Measurements from ENCODE around the gene CSTF2T.

Gene CSTF2T

DNA sequence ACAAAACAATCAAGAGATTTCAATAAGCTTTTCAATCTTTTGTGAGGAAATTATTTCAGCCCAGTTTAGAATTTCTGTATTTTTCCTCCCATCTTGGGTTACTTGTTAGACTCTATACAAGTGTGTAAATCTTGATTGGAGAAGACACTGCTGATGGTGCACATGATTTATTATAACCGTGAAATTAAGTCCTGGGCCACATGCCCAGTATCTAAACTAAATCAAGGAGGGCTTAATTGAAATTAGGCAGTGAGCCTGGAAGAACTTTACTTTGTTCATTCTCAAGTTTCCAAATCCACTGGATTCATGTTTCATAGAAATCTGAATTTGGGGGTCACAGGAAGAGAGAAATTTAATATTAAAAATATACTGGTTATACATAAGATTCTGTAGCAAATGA lies 44.5 kb downstream of the CSTF2T start:
- H3K27ac ChIP-seq (ENCODE audit: extremely low read depth, low read depth, low read length): no peak overlapping the region
- H3K4me3 ChIP-seq (ENCODE audit: low read depth, low read length): no peak overlapping the region
- H3K9me3 ChIP-seq (ENCODE audit: control insufficient read depth, insufficient read depth, low read depth, low read length): no peaks in the 10 kb centered on the region
- H3K4me1 ChIP-seq (ENCODE audit: control insufficient read depth, insufficient read depth, low read length): peaks cover 22% of the 10 kb centered on the region
- ChIA-PET POLR2A (no interaction called here), CTCF (interaction anchor here (0.5 kb wide), 1 partner anchor 53 kb away, joined by 3 read pairs; no protein-coding TSS in a partner anchor)
- no peaks in the 10 kb centered on the region for H3K36me3 ChIP-seq (ENCODE audit: control insufficient read depth in 2 of 2, insufficient read depth in 1 of 2, low read length in 2 of 2)
- TF ChIP-seq, protein P1, sequence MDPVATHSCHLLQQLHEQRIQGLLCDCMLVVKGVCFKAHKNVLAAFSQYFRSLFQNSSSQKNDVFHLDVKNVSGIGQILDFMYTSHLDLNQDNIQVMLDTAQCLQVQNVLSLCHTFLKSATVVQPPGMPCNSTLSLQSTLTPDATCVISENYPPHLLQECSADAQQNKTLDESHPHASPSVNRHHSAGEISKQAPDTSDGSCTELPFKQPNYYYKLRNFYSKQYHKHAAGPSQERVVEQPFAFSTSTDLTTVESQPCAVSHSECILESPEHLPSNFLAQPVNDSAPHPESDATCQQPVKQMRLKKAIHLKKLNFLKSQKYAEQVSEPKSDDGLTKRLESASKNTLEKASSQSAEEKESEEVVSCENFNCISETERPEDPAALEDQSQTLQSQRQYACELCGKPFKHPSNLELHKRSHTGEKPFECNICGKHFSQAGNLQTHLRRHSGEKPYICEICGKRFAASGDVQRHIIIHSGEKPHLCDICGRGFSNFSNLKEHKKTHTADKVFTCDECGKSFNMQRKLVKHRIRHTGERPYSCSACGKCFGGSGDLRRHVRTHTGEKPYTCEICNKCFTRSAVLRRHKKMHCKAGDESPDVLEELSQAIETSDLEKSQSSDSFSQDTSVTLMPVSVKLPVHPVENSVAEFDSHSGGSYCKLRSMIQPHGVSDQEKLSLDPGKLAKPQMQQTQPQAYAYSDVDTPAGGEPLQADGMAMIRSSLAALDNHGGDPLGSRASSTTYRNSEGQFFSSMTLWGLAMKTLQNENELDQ (tag by site-specific recombination; IDR thresholded peaks at IDR 0.05; ENCODE audit: low read depth): no peak
- TF ChIP-seq MYNN (tag by site-specific recombination; IDR thresholded peaks at IDR 0.05; ENCODE audit: borderline replicate concordance) (no peak), ZNF416 (tag by site-specific recombination; IDR thresholded peaks at IDR 0.05) (no peak), ZNF473 (tag by site-specific recombination; IDR thresholded peaks at IDR 0.05) (no peak), ZNF146 (tag by site-specific recombination; IDR thresholded peaks at IDR 0.05) (no peak), ZNF132 (tag by site-specific recombination; IDR thresholded peaks at IDR 0.05; ENCODE audit: borderline replicate concordance) (no peak), ZNF664 (tag by site-specific recombination; IDR thresholded peaks at IDR 0.05) (0 out of 2 replicates have a peak, but pooled peaks have one; percentile 29), ZBTB20 (tag by site-specific recombination; IDR thresholded peaks at IDR 0.05) (no peak), RBAK (tag by site-specific recombination; IDR thresholded peaks at IDR 0.05) (no peak), ZNF423 (tag by site-specific recombination; IDR thresholded peaks at IDR 0.05) (no peak), ZSCAN5A (tag by site-specific recombination; IDR thresholded peaks at IDR 0.05) (no peak), ZNF169 (tag by site-specific recombination; IDR thresholded peaks at IDR 0.05) (no peak), ZNF518A (tag by site-specific recombination; conservative IDR thresholded peaks at IDR 0.05; ENCODE audit: low read depth) (no peak), WT1 (tag by site-specific recombination; IDR thresholded peaks at IDR 0.05) (peak; percentile 65), ZNF112 (tag by site-specific recombination; IDR thresholded peaks at IDR 0.05) (no peak), TCF7L2 (IDR thresholded peaks at IDR 0.05; ENCODE audit: borderline replicate concordance, low read depth, low read length) (no peak), CTCF (tag by site-specific recombination; IDR thresholded peaks at IDR 0.05) (no peak), ZBTB7A (tag by site-specific recombination; IDR thresholded peaks at IDR 0.05; ENCODE audit: low read depth) (no peak), BCL11B (tag by site-specific recombination; IDR thresholded peaks at IDR 0.05; ENCODE audit: low read depth) (0 out of 2 replicates have a peak, but pooled peaks have one; percentile 47), ZNF626 (tag by site-specific recombination; IDR thresholded peaks at IDR 0.05) (no peak), KLF10 (tag by site-specific recombination; IDR thresholded peaks at IDR 0.05) (no peak), ZNF600 (tag by site-specific recombination; IDR thresholded peaks at IDR 0.05) (no peak), GLIS2 (tag by site-specific recombination; IDR thresholded peaks at IDR 0.05) (no peak), OSR2 (tag by site-specific recombination; IDR thresholded peaks at IDR 0.05) (peak; percentile 33; the same call in 1 of the 2 replicates), ZNF366 (tag by site-specific recombination; conservative IDR thresholded peaks at IDR 0.05) (0 out of 2 replicates have a peak, but pooled peaks have one; percentile 18), ZBTB8A (tag by site-specific recombination; IDR thresholded peaks at IDR 0.05) (peak; percentile 43; the same call in 1 of the 2 replicates), ZNF16 (tag by site-specific recombination; IDR thresholded peaks at IDR 0.05; ENCODE audit: low read depth) (no peak)
- TF ChIP-seq, protein P2, sequence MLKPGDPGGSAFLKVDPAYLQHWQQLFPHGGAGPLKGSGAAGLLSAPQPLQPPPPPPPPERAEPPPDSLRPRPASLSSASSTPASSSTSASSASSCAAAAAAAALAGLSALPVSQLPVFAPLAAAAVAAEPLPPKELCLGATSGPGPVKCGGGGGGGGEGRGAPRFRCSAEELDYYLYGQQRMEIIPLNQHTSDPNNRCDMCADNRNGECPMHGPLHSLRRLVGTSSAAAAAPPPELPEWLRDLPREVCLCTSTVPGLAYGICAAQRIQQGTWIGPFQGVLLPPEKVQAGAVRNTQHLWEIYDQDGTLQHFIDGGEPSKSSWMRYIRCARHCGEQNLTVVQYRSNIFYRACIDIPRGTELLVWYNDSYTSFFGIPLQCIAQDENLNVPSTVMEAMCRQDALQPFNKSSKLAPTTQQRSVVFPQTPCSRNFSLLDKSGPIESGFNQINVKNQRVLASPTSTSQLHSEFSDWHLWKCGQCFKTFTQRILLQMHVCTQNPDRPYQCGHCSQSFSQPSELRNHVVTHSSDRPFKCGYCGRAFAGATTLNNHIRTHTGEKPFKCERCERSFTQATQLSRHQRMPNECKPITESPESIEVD (tag by site-specific recombination; IDR thresholded peaks at IDR 0.05): peak; percentile 77
